ENCODE results near the gene CENPT. TPM values are rescaled to one million over a fixed set of nuclear protein-coding genes. Genes with fewer than 3 reads are reported as not detected.
A peak's percentile ranks its signal among the peaks of the same experiment; 100 is the strongest.

CENPT gene
- total and polyA plus RNA-seq, 10 of the 15 experiments (the other 5 are each of a cell fraction or from before 2014, with no cell fraction given), result 1.1 to 45.7 (median 24.5) TPM

DNA sequence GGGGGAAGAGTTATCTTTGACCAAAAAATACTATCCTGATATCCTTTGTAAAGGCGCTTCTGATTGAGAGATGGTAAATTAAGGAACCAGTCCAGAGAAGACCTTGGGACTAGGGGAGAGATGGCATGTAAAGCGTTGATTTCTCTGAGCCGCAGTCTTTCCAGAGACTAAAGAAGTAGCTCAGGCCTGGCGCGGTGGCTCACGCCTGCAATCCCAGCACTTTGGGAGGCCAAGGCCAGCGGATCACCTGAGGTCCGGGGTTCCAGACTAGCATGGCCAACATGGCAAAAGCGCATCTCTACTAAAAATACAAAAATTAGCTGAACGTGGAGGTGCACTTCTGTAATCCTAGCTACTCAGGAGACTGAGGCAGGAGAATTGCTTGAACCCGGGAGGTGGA is 625 bp upstream of the CENPT start:
- Histone ChIP-seq H4K20me1 (ENCODE audit: control insufficient read depth, insufficient read depth) (no peaks in the 10 kb centered on the region), H3K4me3 (peak overlapping the region; percentile 84), H3K36me3 (ENCODE audit: control insufficient read depth in 2 of 2, insufficient read depth in 2 of 2, low read length in 1 of 2) (peaks cover 0 to 7% of the 10 kb centered on the region in 2 experiments; a peak in 2 of 4 replicates), H2AFZ (ENCODE audit: control insufficient read depth, low read depth, low read length) (no peak overlapping the region), H3K79me2 (ENCODE audit: control insufficient read depth, insufficient read depth, low read length) (peaks cover 66% of the 10 kb centered on the region), H3K4me2 (ENCODE audit: control insufficient read depth, insufficient read depth) (peak overlapping the region; percentile 90), H3K27ac (ENCODE audit: control insufficient read depth, insufficient read depth) (peak overlapping the region; percentile 81; the same call in 1 of the 2 replicates), H3K27me3 (replicated peaks in 1 of 2; ENCODE audit: control insufficient read depth in 2 of 2, insufficient read depth in 2 of 2, low read length in 1 of 2) (no peaks in the 10 kb centered on the region), H3K9ac (ENCODE audit: control insufficient read depth, insufficient read depth, low read length) (peak overlapping the region; percentile 77), H3K4me1 (ENCODE audit: control insufficient read depth, insufficient read depth, low read length) (peaks cover 26% of the 10 kb centered on the region), H3K9me3 (replicated peaks; ENCODE audit: control insufficient read depth, insufficient read depth, low read length) (no peaks in the 10 kb centered on the region)
- WGBS (ENCODE audit: insufficient coverage, insufficient replicate concordance, low lambda C conversion rate, missing lambda C conversion rate), result 97% methylated on average over 11 of the region's 11 CpGs
- ChIA-PET POLR2A (interaction anchor here (1.0 to 1.2 kb wide), 2 partner anchors 14 to 33 kb away, joined by 3 read pairs; no protein-coding TSS in a partner anchor), SMC1A (ENCODE audit: uncharacterized antibody, unreplicated experiment) (interaction anchor here (1.1 to 1.2 kb wide), 2 partner anchors 15 to 23 kb away, joined by 3 read pairs; no protein-coding TSS in a partner anchor), RAD21 (ENCODE audit: unreplicated experiment) (interaction anchor here (1.4 to 1.5 kb wide), 2 partner anchors 35 to 42 kb away, joined by 3 to 5 read pairs; partner anchors contain the start of genes RANBP10 and TSNAXIP1), CTCF (interaction anchor here (0.6 to 1.3 kb wide), 3 partner anchors 9 to 36 kb away, joined by 3 to 5 read pairs (median 4); no protein-coding TSS in a partner anchor)
- intact Hi-C loops (cut with micrococcal nuclease; ENCODE audit: unreplicated experiment), result no loop called here
- ATAC-seq, result no peak
- in situ Hi-C loops (cut with MboI), result no loop called here
- DNase-seq (ENCODE audit: low read depth, low spot score), result no peak
- no peak for FAIRE-seq
- BruUV-seq (replicated peaks), result no TSS peak
- no peak for TF ChIP-seq PAX8 (IDR thresholded peaks at IDR 0.05)
- no peak for TF ChIP-seq STAT1 (conservative IDR thresholded peaks at IDR 0.05)
- TF ChIP-seq, protein P1, sequence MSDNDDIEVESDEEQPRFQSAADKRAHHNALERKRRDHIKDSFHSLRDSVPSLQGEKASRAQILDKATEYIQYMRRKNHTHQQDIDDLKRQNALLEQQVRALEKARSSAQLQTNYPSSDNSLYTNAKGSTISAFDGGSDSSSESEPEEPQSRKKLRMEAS (IDR thresholded peaks at IDR 0.05; ENCODE audit: low read depth, low read length), result no peak
- no peak for TF ChIP-seq SIX5 (IDR thresholded peaks at IDR 0.05; ENCODE audit: low read depth, low read length, severe bottlenecking)
- TF ChIP-seq CHD4 (IDR thresholded peaks at IDR 0.05), result no peak
- TF ChIP-seq ATF2 (IDR thresholded peaks at IDR 0.05; ENCODE audit: low read length), result no peak
- TF ChIP-seq, protein P2, sequence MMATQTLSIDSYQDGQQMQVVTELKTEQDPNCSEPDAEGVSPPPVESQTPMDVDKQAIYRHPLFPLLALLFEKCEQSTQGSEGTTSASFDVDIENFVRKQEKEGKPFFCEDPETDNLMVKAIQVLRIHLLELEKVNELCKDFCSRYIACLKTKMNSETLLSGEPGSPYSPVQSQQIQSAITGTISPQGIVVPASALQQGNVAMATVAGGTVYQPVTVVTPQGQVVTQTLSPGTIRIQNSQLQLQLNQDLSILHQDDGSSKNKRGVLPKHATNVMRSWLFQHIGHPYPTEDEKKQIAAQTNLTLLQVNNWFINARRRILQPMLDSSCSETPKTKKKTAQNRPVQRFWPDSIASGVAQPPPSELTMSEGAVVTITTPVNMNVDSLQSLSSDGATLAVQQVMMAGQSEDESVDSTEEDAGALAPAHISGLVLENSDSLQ (IDR thresholded peaks at IDR 0.05), result no peak
- no peak for TF ChIP-seq TARDBP (IDR thresholded peaks at IDR 0.05; ENCODE audit: borderline replicate concordance)
- TF ChIP-seq REST (IDR thresholded peaks at IDR 0.05; ENCODE audit: low read depth, low read length), result no peak
- no peak for TF ChIP-seq NFIC (IDR thresholded peaks at IDR 0.05; ENCODE audit: low read depth, low read length)
- TF ChIP-seq IRF5 (IDR thresholded peaks at IDR 0.05; ENCODE audit: borderline replicate concordance), result no peak
- no peak for TF ChIP-seq FOXK2 (IDR thresholded peaks at IDR 0.05)
- TF ChIP-seq NFYA (IDR thresholded peaks at IDR 0.05; ENCODE audit: borderline replicate concordance, low read depth, low read length), result no peak
- TF ChIP-seq HDAC2 (IDR thresholded peaks at IDR 0.05), result no peak
- TF ChIP-seq WRNIP1 (IDR thresholded peaks at IDR 0.05; ENCODE audit: borderline replicate concordance, low read depth, low read length), result no peak
- TF ChIP-seq RELB (IDR thresholded peaks at IDR 0.05; ENCODE audit: low read depth), result no peak

All from GM12878 (cell line).